K562 (cell line): ENCODE measurements around the gene COL9A3. TPM values are rescaled to one million over a fixed set of nuclear protein-coding genes. Genes with fewer than 3 reads are reported as not detected.

Experiments used
- EGR1 ChIP-seq: fragments of 450-650 bp; conservative IDR thresholded peaks from 2 replicates; pipeline ENCODE4 v1.6.1; 2017; ENCODE audit warnings: mild to moderate bottlenecking
- IRF2 ChIP-seq: sonication (generic); formaldehyde crosslinking; IDR thresholded peaks from 2 replicates; pipeline ENCODE4 v1.8.1; 2022; ENCODE audit warnings: mild to moderate bottlenecking, missing genetic modification reagents
- PYGO2 ChIP-seq: fragments of 450-650 bp; IDR thresholded peaks from 2 replicates; pipeline ENCODE4 v1.6.1; 2016; ENCODE audit warnings: mild to moderate bottlenecking, missing genetic modification characterization, moderate library complexity, missing compliant biosample characterization
- RCOR1 ChIP-seq, 2 experiments: IDR thresholded peaks; 2 replicates each; pipeline ENCODE4 v1.6.1; 2012; ENCODE audit warnings: low read depth in 2 of 2, low read length in 2 of 2, borderline replicate concordance in 1 of 2, improper control_type of control experiment in 1 of 2
- TOE1 ChIP-seq, 2 experiments: fragments of 450-650 bp in 1 of 2; sonication (generic) in 1 of 2; formaldehyde crosslinking in 1 of 2; IDR thresholded peaks; 2 replicates each; pipeline versions ENCODE4 v1.7.1 to v1.8.0; 2016 to 2022; ENCODE audit warnings: borderline replicate concordance in 2 of 2, mild to moderate bottlenecking in 2 of 2, antibody characterized with exemption in 1 of 2, inconsistent platforms in 1 of 2, low read depth in 1 of 2, missing genetic modification reagents in 1 of 2, moderate library complexity in 1 of 2
- polyA plus RNA-seq, 8 experiments: library from polyadenylated mRNA; depleted of rRNA in 4 of 8; stranded (reverse) in 5 of 8; unstranded in 3 of 8; fragments of >200 nt; fragmentation: Nextera tagmentation in 2 of 8; fragmentation: Illumina TruSeq in 1 of 8; extraction: Ambion mirVana in 2 of 8; extraction: Trizol in 1 of 8; gene quantifications; 2 replicates each; pipeline versions ENCODE4 v1.2.1 to v1.2.3, GENCODE V29; 2011 to 2014; ENCODE audit warnings: inconsistent platforms in 1 of 8, missing spikeins in 1 of 8
- total RNA-seq, 7 experiments: library from RNA; depleted of rRNA in 6 of 7; stranded (reverse); fragments of >200 nt in 6 of 7; fragmentation: Illumina TruSeq in 2 of 7; extraction: Trizol in 2 of 7; gene quantifications; 2 replicates each; pipeline versions ENCODE4 v1.2.1 to v1.2.3, GENCODE V29; 2011 to 2021; ENCODE audit warnings: low replicate concordance in 1 of 7
- TF ChIP-seq, protein P1 (sequence below), 2 experiments: fragments of 450-650 bp in 1 of 2; IDR thresholded peaks; 2 replicates each; pipeline ENCODE4 v1.6.1; 2011 to 2017; ENCODE audit warnings: low read depth in 2 of 2, antibody characterized with exemption in 1 of 2, borderline replicate concordance in 1 of 2, low read length in 1 of 2, mild to moderate bottlenecking in 1 of 2, mixed read lengths in 1 of 2; ENCODE audit not compliant: control insufficient read depth in 1 of 2

COL9A3 gene
- total and polyA plus RNA-seq, 9 of the 15 experiments (the other 6 are each of a cell fraction or from before 2014, with no cell fraction given): 0.14 to 3.6 (median 0.88) TPM; not detected in 1

DNA sequence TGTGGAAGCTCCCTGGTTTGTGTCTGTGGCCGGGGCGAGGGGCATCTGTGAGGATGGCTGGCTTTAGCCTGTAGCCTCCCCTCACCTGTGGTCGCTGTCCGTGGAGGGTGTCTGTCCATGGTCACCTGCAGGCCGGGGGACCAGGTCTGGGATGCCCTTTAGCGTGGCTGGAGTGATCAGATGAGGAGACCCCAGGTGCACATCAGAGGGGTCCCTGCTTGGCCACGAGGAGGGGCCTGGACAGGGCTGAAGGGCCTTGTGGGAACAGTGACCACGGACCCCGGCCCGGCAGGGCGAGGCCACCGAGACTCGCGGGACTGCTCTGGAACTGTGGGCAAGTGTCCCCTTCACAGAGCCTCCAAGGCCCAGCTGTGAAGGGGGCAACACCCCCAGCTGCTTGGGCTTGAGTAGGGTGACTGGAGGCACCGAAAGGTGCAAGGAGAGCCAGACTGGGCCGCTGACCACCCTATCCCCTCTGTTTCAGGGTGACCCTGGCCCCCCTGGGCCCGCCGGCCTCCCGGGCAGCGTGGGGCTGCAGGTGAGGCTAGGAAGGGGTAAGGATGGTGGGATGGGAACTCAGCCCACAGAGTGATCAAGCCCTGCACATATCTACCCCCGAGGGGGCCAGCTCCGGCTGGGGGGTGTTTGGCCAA lies 8.6 kb downstream of the COL9A3 start (continued):
- TF ChIP-seq, protein P1, sequence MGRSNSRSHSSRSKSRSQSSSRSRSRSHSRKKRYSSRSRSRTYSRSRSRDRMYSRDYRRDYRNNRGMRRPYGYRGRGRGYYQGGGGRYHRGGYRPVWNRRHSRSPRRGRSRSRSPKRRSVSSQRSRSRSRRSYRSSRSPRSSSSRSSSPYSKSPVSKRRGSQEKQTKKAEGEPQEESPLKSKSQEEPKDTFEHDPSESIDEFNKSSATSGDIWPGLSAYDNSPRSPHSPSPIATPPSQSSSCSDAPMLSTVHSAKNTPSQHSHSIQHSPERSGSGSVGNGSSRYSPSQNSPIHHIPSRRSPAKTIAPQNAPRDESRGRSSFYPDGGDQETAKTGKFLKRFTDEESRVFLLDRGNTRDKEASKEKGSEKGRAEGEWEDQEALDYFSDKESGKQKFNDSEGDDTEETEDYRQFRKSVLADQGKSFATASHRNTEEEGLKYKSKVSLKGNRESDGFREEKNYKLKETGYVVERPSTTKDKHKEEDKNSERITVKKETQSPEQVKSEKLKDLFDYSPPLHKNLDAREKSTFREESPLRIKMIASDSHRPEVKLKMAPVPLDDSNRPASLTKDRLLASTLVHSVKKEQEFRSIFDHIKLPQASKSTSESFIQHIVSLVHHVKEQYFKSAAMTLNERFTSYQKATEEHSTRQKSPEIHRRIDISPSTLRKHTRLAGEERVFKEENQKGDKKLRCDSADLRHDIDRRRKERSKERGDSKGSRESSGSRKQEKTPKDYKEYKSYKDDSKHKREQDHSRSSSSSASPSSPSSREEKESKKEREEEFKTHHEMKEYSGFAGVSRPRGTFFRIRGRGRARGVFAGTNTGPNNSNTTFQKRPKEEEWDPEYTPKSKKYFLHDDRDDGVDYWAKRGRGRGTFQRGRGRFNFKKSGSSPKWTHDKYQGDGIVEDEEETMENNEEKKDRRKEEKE (IDR thresholded peaks at IDR 0.05; ENCODE audit: borderline replicate concordance in 1 of 2, control insufficient read depth in 1 of 2, low read depth in 2 of 2, low read length in 1 of 2): no peak
- no peak for TF ChIP-seq TOE1 (IDR thresholded peaks at IDR 0.05; ENCODE audit: borderline replicate concordance)
- no peak for TF ChIP-seq TOE1 (CRISPR knock-in tag; IDR thresholded peaks at IDR 0.05; ENCODE audit: borderline replicate concordance, low read depth)
- no peak for TF ChIP-seq EGR1
- TF ChIP-seq IRF2 (CRISPR knock-in tag): 0 out of 2 replicates have a peak, but pooled peaks have one; percentile 38
- no peak for TF ChIP-seq PYGO2
- TF ChIP-seq RCOR1 (IDR thresholded peaks at IDR 0.05; ENCODE audit: borderline replicate concordance in 1 of 2, low read depth in 2 of 2, low read length in 2 of 2): no peak
